Activated CD4-positive, alpha-beta T cell treated with anti-CD3 and anti-CD28 coated beads, Interleukin-2, amount 10 ng/mL, durations not matched to agents 7 days and 5 days (primary cell): ENCODE results near the gene CIITA. TPM values are rescaled to one million over a fixed set of nuclear protein-coding genes. Genes with fewer than 3 reads are reported as not detected.
"Not testable (repeated sequence)": the region's sequence is repeated elsewhere in the genome, so short reads cannot be mapped to it uniquely, and the experiment has no call there.

ENCODE experiments used
- CTCF ChIA-PET: fragments of 350-600 bp; sonication (Branson Sonifier 250); formaldehyde crosslinking; loops from one replicate; lab custom pipeline; 2021; ENCODE audit warnings: antibody characterized with exemption; lab: Charles Lee
- POLR2A ChIA-PET: fragments of 350-600 bp; sonication (Branson Sonifier 250); formaldehyde crosslinking; loops from one replicate; lab custom pipeline; 2021; ENCODE audit warnings: antibody characterized with exemption; lab: Charles Lee
- DNase-seq: peaks from one replicate; pipeline ENCODE4 v3.0.0-alpha.2; 2020
- H3K27ac Mint-ChIP-seq: one replicate; pipeline ENCODE4 v1.8.0; 2021; ENCODE audit warnings: mild to moderate bottlenecking, moderate library complexity, mixed read lengths
- H3K27me3 Mint-ChIP-seq: one replicate; pipeline ENCODE4 v1.8.0; 2021; ENCODE audit warnings: mixed read lengths
- H3K36me3 Mint-ChIP-seq: one replicate; pipeline ENCODE4 v1.8.0; 2021; ENCODE audit warnings: low read depth, mixed read lengths
- H3K4me1 Mint-ChIP-seq: one replicate; pipeline ENCODE4 v1.8.0; 2021; ENCODE audit warnings: mixed read lengths
- H3K4me3 Mint-ChIP-seq: one replicate; pipeline ENCODE4 v1.8.0; 2021; ENCODE audit warnings: mild to moderate bottlenecking, moderate library complexity, mixed read lengths
- H3K9me3 Mint-ChIP-seq: one replicate; pipeline ENCODE4 v1.8.0; 2021; ENCODE audit warnings: mixed read lengths
- total RNA-seq, 2 experiments: library from RNA; stranded (reverse); gene quantifications; one replicate each; pipeline ENCODE4 v1.2.3, GENCODE V29; 2021

CIITA gene
- total RNA-seq, 2 experiments from 2014 or later: 21.5 to 24.6 TPM

- ChIA-PET POLR2A (no interaction called here), CTCF (interaction anchor here (0.9 to 2.3 kb wide), 20 partner anchors 9 to 405 kb away, joined by 3 to 12 read pairs (median 5); partner anchors contain the start of genes CIITA, DEXI and NUBP1)
- H3K27me3 Mint-ChIP-seq: no peaks in the 10 kb centered on the region
- H3K4me3 Mint-ChIP-seq: no peak overlapping the region
- no peak overlapping the region for H3K27ac Mint-ChIP-seq
- H3K9me3 Mint-ChIP-seq: no peaks in the 10 kb centered on the region
- H3K4me1 Mint-ChIP-seq: peaks cover 7% of the 10 kb centered on the region
- no peak for DNase-seq
- peaks cover 8% of the 10 kb centered on the region for H3K36me3 Mint-ChIP-seq
Measured at GRCh38 chr16:10919003-10919351, 42.0 kb downstream of the CIITA start.

GRCh38 chr16:10920726-10921427 is 43.9 kb downstream of the CIITA start:
- H3K27me3 Mint-ChIP-seq: no peaks in the 10 kb centered on the region
- H3K36me3 Mint-ChIP-seq: peaks cover 18% of the 10 kb centered on the region
- no peak for DNase-seq
- ChIA-PET POLR2A (no interaction called here), CTCF (interaction anchor here (0.6 kb wide), 1 partner anchor 232 kb away, joined by 3 read pairs; no protein-coding TSS in a partner anchor)
- H3K4me3 Mint-ChIP-seq: no peak overlapping the region
- H3K27ac Mint-ChIP-seq: no peak overlapping the region
- H3K4me1 Mint-ChIP-seq: peaks cover 6% of the 10 kb centered on the region
- H3K9me3 Mint-ChIP-seq: no peaks in the 10 kb centered on the region

GRCh38 chr16:10921536-10922327 is 44.7 kb downstream of the CIITA start:
- CTCF ChIA-PET: interaction anchor here (1.0 kb wide), 1 partner anchor 43 kb away, joined by 3 read pairs; no protein-coding TSS in a partner anchor

GRCh38 chr16:10922328-10923145 is 45.5 kb downstream of the CIITA start:
- H3K9me3 Mint-ChIP-seq: no peaks in the 10 kb centered on the region
- POLR2A ChIA-PET: no interaction called here
- H3K27ac Mint-ChIP-seq: no peak overlapping the region
- H3K4me1 Mint-ChIP-seq: peaks cover 3% of the 10 kb centered on the region
- no peaks in the 10 kb centered on the region for H3K27me3 Mint-ChIP-seq
- DNase-seq: no peak
- H3K36me3 Mint-ChIP-seq: peaks cover 16% of the 10 kb centered on the region
- H3K4me3 Mint-ChIP-seq: no peak overlapping the region
- CTCF ChIA-PET: interaction anchor here (0.5 to 1.0 kb wide), 2 partner anchors 44 to 1229 kb away, joined by 3 read pairs; no protein-coding TSS in a partner anchor

More at GRCh38 chr16:10921536-10922327, 44.7 kb downstream of the CIITA start:
- H3K36me3 Mint-ChIP-seq: peaks cover 15% of the 10 kb centered on the region
- no peak overlapping the region for H3K27ac Mint-ChIP-seq
- DNase-seq: no peak
- H3K4me3 Mint-ChIP-seq: no peak overlapping the region
- no peaks in the 10 kb centered on the region for H3K27me3 Mint-ChIP-seq
- H3K9me3 Mint-ChIP-seq: no peaks in the 10 kb centered on the region
- POLR2A ChIA-PET: no interaction called here
- H3K4me1 Mint-ChIP-seq: peaks cover 3% of the 10 kb centered on the region

- Mint-ChIP-seq H3K36me3 (peaks cover 20% of the 10 kb centered on the region), H3K9me3 (no peaks in the 10 kb centered on the region), H3K27ac (no peak overlapping the region), H3K4me3 (no peak overlapping the region), H3K27me3 (no peaks in the 10 kb centered on the region), H3K4me1 (peaks cover 3% of the 10 kb centered on the region)
- DNase-seq: no peak
- ChIA-PET CTCF (interaction anchor here (0.6 kb wide), 1 partner anchor 371 kb away, joined by 5 read pairs; no protein-coding TSS in a partner anchor), POLR2A (no interaction called here)
Measured at GRCh38 chr16:10923146-10923649, 46.2 kb downstream of the CIITA start.

- Mint-ChIP-seq H3K36me3 (peaks cover 20% of the 10 kb centered on the region), H3K27ac (no peak overlapping the region), H3K27me3 (no peaks in the 10 kb centered on the region), H3K9me3 (no peaks in the 10 kb centered on the region), H3K4me3 (no peak overlapping the region), H3K4me1 (peaks cover 2% of the 10 kb centered on the region)
- no peak for DNase-seq
- CTCF ChIA-PET: interaction anchor here (0.6 to 0.7 kb wide), 2 partner anchors 46 to 372 kb away, joined by 3 to 5 read pairs; no protein-coding TSS in a partner anchor
- POLR2A ChIA-PET: no interaction called here
Measured at GRCh38 chr16:10923650-10924214, 46.7 kb downstream of the CIITA start.

- H3K4me3 Mint-ChIP-seq, DNase-seq, H3K4me1 Mint-ChIP-seq, H3K27me3 Mint-ChIP-seq, H3K9me3 Mint-ChIP-seq, POLR2A ChIA-PET, H3K27ac Mint-ChIP-seq: not testable (repeated sequence)
- CTCF ChIA-PET: interaction anchor here (1.2 to 2.2 kb wide), 2 partner anchors 16 to 49 kb away, joined by 3 to 8 read pairs; partner anchors contain the start of gene DEXI
- H3K36me3 Mint-ChIP-seq: peaks cover 25% of the 10 kb centered on the region
Measured at GRCh38 chr16:10925285-10925684, 48.3 kb downstream of the CIITA start.

GRCh38 chr16:10926094-10926493 is 49.1 kb downstream of the CIITA start:
- ChIA-PET POLR2A (no interaction called here), CTCF (interaction anchor here (1.2 to 2.2 kb wide), 2 partner anchors 16 to 50 kb away, joined by 3 to 8 read pairs; partner anchors contain the start of gene DEXI)
- DNase-seq: no peak
- peaks cover 4% of the 10 kb centered on the region for H3K4me1 Mint-ChIP-seq
- no peak overlapping the region for H3K4me3 Mint-ChIP-seq
- H3K27ac Mint-ChIP-seq: no peak overlapping the region
- peaks cover 25% of the 10 kb centered on the region for H3K36me3 Mint-ChIP-seq
- H3K27me3 Mint-ChIP-seq: no peaks in the 10 kb centered on the region
- no peaks in the 10 kb centered on the region for H3K9me3 Mint-ChIP-seq

- H3K27me3 Mint-ChIP-seq: no peaks in the 10 kb centered on the region
- no peak overlapping the region for H3K27ac Mint-ChIP-seq
- CTCF ChIA-PET: interaction anchor here (0.8 to 2.2 kb wide), 2 partner anchors 8 to 15 kb away, joined by 3 to 8 read pairs; partner anchors contain the start of gene DEXI
- no peaks in the 10 kb centered on the region for H3K9me3 Mint-ChIP-seq
- peaks cover 6% of the 10 kb centered on the region for H3K4me1 Mint-ChIP-seq
- no peak for DNase-seq
- no peak overlapping the region for H3K4me3 Mint-ChIP-seq
- H3K36me3 Mint-ChIP-seq: peaks cover 25% of the 10 kb centered on the region
- POLR2A ChIA-PET: interaction anchor here (0.5 kb wide), 1 partner anchor 9 kb away, joined by 3 read pairs; no protein-coding TSS in a partner anchor
Measured at GRCh38 chr16:10926867-10927266, 49.9 kb downstream of the CIITA start.

- POLR2A ChIA-PET: no interaction called here
- H3K36me3 Mint-ChIP-seq: peaks cover 25% of the 10 kb centered on the region
- CTCF ChIA-PET: interaction anchor here (0.8 to 2.2 kb wide), 2 partner anchors 8 to 14 kb away, joined by 3 to 8 read pairs; partner anchors contain the start of gene DEXI
Measured at GRCh38 chr16:10927497-10928112, 50.6 kb downstream of the CIITA start.

GRCh38 chr16:10929097-10929496 is 52.1 kb downstream of the CIITA start:
- H3K36me3 Mint-ChIP-seq: peaks cover 28% of the 10 kb centered on the region
- DNase-seq, H3K27me3 Mint-ChIP-seq, H3K4me3 Mint-ChIP-seq, H3K27ac Mint-ChIP-seq, CTCF ChIA-PET, POLR2A ChIA-PET, H3K9me3 Mint-ChIP-seq: not testable (repeated sequence)
- peaks cover 20% of the 10 kb centered on the region for H3K4me1 Mint-ChIP-seq

More at GRCh38 chr16:10927497-10928112, 50.6 kb downstream of the CIITA start:
- Mint-ChIP-seq H3K27ac (no peak overlapping the region), H3K27me3 (no peaks in the 10 kb centered on the region), H3K9me3 (no peaks in the 10 kb centered on the region), H3K4me1 (peaks cover 6% of the 10 kb centered on the region), H3K4me3 (no peak overlapping the region)
- DNase-seq: no peak
